Stomach (tissue), 4 donors: ENCODE results near the gene MUC20.

Experiments
- EP300 ChIP-seq: sonication (generic); formaldehyde crosslinking; IDR thresholded peaks from one replicate; pipeline ENCODE4 v1.6.1; 2017; ENCODE audit warnings: antibody characterized with exemption
- POLR2A ChIP-seq, 4 donors: fragments of 450-650 bp; IDR thresholded peaks; one replicate each; pipeline ENCODE4 v1.6.1; 2016; ENCODE audit warnings: antibody characterized with exemption in 4 of 4, control low read depth in 2 of 4, mild to moderate bottlenecking in 1 of 4, moderate library complexity in 1 of 4
- TF ChIP-seq, protein P1 (sequence below), 7 experiments: fragments of 450-650 bp in 4 of 7; fragments of 200-600 bp in 3 of 7; sonication (generic) in 3 of 7; IDR thresholded peaks; one replicate each; pipeline ENCODE4 v1.5.1; 2016 to 2019; ENCODE audit warnings: antibody characterized with exemption in 7 of 7, control low read depth in 2 of 7, mild to moderate bottlenecking in 1 of 7

DNA sequence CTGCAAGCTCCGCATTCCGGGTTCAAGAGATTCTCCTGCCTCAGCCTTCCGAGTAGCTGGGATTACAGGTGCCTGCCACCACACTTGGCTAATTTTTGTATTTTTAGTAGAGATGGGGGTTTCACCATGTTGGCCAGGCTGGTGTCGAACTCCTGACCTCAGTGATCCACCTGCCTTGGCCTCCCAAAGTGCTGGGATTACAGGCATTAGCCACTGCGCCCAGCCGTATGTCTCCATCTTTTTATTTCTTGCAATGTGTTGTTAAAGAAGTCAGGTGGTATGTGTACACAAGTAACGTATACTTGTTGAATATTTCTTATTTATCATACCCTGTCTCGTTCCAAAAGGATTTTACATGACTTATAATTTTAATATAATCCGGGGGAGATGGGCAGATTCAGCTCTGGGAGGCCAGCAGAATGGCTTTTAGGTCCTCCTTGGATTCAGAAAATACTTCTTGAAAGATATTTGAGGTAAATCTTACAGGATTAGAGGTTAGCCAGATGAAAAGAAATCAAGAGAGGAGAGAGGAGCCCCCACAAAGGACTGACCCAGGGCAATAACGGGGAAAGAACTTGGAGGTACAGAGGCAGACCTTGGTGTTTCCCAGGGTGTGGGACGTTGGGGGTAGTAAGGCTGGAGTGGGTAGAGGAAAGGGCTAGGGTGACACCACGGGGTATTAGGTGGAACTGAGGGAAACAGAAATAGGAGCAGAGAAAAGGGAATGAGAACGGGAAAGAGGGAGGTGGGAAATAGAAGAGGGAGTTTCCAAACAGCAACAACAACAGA is 27.2 kb upstream of the MUC20 start:
- TF ChIP-seq, protein P1, sequence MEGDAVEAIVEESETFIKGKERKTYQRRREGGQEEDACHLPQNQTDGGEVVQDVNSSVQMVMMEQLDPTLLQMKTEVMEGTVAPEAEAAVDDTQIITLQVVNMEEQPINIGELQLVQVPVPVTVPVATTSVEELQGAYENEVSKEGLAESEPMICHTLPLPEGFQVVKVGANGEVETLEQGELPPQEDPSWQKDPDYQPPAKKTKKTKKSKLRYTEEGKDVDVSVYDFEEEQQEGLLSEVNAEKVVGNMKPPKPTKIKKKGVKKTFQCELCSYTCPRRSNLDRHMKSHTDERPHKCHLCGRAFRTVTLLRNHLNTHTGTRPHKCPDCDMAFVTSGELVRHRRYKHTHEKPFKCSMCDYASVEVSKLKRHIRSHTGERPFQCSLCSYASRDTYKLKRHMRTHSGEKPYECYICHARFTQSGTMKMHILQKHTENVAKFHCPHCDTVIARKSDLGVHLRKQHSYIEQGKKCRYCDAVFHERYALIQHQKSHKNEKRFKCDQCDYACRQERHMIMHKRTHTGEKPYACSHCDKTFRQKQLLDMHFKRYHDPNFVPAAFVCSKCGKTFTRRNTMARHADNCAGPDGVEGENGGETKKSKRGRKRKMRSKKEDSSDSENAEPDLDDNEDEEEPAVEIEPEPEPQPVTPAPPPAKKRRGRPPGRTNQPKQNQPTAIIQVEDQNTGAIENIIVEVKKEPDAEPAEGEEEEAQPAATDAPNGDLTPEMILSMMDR (IDR thresholded peaks at IDR 0.05), result no peak
- no peak for TF ChIP-seq EP300
- TF ChIP-seq POLR2A (IDR thresholded peaks at IDR 0.05), result no peak
